CD4-positive, alpha-beta T cell treated with Interferon alpha-2 for 1 hour (primary cell): ENCODE measurements around the gene APLN.
A peak's percentile ranks its signal among the peaks of the same experiment; 100 is the strongest.

Experiments used
- DNase-seq, 2 donors: peaks; one replicate each; pipeline ENCODE4 v3.0.0-alpha.2; 2020 to 2022

Gene APLN

GRCh38 chrX:129659861-129660260 lies 5.1 kb upstream of the APLN start:
- DNase-seq = no peak

- no peak for DNase-seq
These were observed 4.4 kb upstream of the APLN start for GRCh38 chrX:129659141-129659540.

- no peak for DNase-seq
These were observed 3.7 kb upstream of the APLN start for GRCh38 chrX:129658429-129658828.

GRCh38 chrX:129655547-129656249 lies 942 bp upstream of the APLN start:
- DNase-seq = peak in 1 of 2 donors; percentile 49

GRCh38 chrX:129653971-129654651 lies 645 bp downstream of the APLN start:
- peak in 1 of 2 donors; percentile 4 for DNase-seq

- DNase-seq = no peak
These were observed 1.4 kb downstream of the APLN start for GRCh38 chrX:129653181-129653970.

GRCh38 chrX:129652565-129653169 lies 2.1 kb downstream of the APLN start:
- no peak for DNase-seq

GRCh38 chrX:129651756-129652564 lies 2.8 kb downstream of the APLN start:
- DNase-seq = no peak

GRCh38 chrX:129650821-129651510 lies 3.8 kb downstream of the APLN start:
- no peak for DNase-seq

GRCh38 chrX:129650183-129650689 lies 4.5 kb downstream of the APLN start:
- no peak for DNase-seq

- DNase-seq = no peak
These were observed 5.2 kb downstream of the APLN start for GRCh38 chrX:129649268-129650182.

GRCh38 chrX:129648514-129649267 lies 6.1 kb downstream of the APLN start:
- no peak for DNase-seq

- no peak for DNase-seq
These were observed 7.0 kb downstream of the APLN start for GRCh38 chrX:129647418-129648410.

- no peak for DNase-seq
These were observed 8.0 kb downstream of the APLN start for GRCh38 chrX:129646566-129647417.

GRCh38 chrX:129642641-129643040 lies 12.1 kb downstream of the APLN start:
- no peak for DNase-seq

GRCh38 chrX:129641941-129642340 lies 12.8 kb downstream of the APLN start:
- no peak for DNase-seq

GRCh38 chrX:129641469-129641868 lies 13.3 kb downstream of the APLN start:
- DNase-seq = no peak
